Epithelial cell of proximal tubule (primary cell): Measurements from ENCODE around the gene CDC25B. TPM values are rescaled to one million over a fixed set of nuclear protein-coding genes. Genes with fewer than 3 reads are reported as not detected.
A peak's percentile ranks its signal among the peaks of the same experiment; 100 is the strongest.

Experiments
- DNase-seq: peaks from one replicate; pipeline ENCODE4 v3.0.0-alpha.2; 2011; ENCODE audit warnings: low read depth
- H3K4me3 ChIP-seq: 2 replicates; pipeline ENCODE4 v1.5.1; 2011; ENCODE audit warnings: low read depth, mild to moderate bottlenecking, low read length
- CTCF ChIP-seq: conservative IDR thresholded peaks from 2 replicates; pipeline ENCODE4 v1.5.1; 2012; ENCODE audit warnings: low read depth, mild to moderate bottlenecking, low read length
- total RNA-seq: library from RNA; depleted of rRNA; stranded (reverse); fragments of >200 nt; gene quantifications from 2 replicates; pipeline ENCODE4 v1.2.3, GENCODE V29; 2015

CDC25B gene
- total RNA-seq, 1 donor from 2014 or later = 46.6 TPM

- TF ChIP-seq CTCF = no peak
- H3K4me3 ChIP-seq = no peak overlapping the region
- no peak for DNase-seq
Measured at GRCh38 chr20:3778976-3779375, 17.1 kb upstream of the CDC25B start.

GRCh38 chr20:3781153-3781910 is 14.8 kb upstream of the CDC25B start, which contains the start of gene SPEF1:
Gene SPEF1 (minus strand): TSS chr20:3781448. CDS start chr20:3781287, 161 bp downstream.
- peak within 1 kb of the TSS; percentile 74 for H3K4me3 ChIP-seq
- DNase-seq = no peak
- TF ChIP-seq CTCF = peak; percentile 58

- DNase-seq = no peak
- TF ChIP-seq CTCF = no peak
- H3K4me3 ChIP-seq = no peak overlapping the region
Measured at GRCh38 chr20:3782597-3782996, 13.5 kb upstream of the CDC25B start.

- no peak for TF ChIP-seq CTCF
- H3K4me3 ChIP-seq = no peak overlapping the region
- DNase-seq = no peak
Measured at GRCh38 chr20:3783068-3783489, 13.0 kb upstream of the CDC25B start.

GRCh38 chr20:3783511-3784195 is 12.5 kb upstream of the CDC25B start:
- no peak for TF ChIP-seq CTCF
- DNase-seq = no peak
- H3K4me3 ChIP-seq = no peak overlapping the region

GRCh38 chr20:3784216-3784853 is 11.8 kb upstream of the CDC25B start:
- DNase-seq = no peak
- no peak for TF ChIP-seq CTCF
- H3K4me3 ChIP-seq = no peak overlapping the region
